Lower lobe of right lung (tissue), 2 donors: ENCODE results near the gene PPP2R2C. TPM values are rescaled to one million over a fixed set of nuclear protein-coding genes. Genes with fewer than 3 reads are reported as not detected.

Experiments used
- ATAC-seq, 2 donors: fragments of 200-7000 bp; cut with Tn5 transposase; one replicate each; pipeline ENCODE4 v1.9.1; 2020 to 2022; ENCODE audit warnings: mild to moderate bottlenecking in 2 of 2, moderate library complexity in 2 of 2
- DNase-seq: peaks from one replicate; pipeline ENCODE4 v3.0.0-alpha.2; 2020
- H3K27ac ChIP-seq: fragments of 200-600 bp; one replicate; pipeline ENCODE4 v1.8.0; 2022
- H3K27me3 ChIP-seq: fragments of 200-600 bp; one replicate; pipeline ENCODE4 v1.8.0; 2022; ENCODE audit warnings: low read depth
- H3K36me3 ChIP-seq: fragments of 200-600 bp; one replicate; pipeline ENCODE4 v1.8.0; 2022; ENCODE audit warnings: mild to moderate bottlenecking
- H3K4me1 ChIP-seq: fragments of 200-600 bp; one replicate; pipeline ENCODE4 v1.8.0; 2022
- H3K4me3 ChIP-seq: fragments of 200-600 bp; one replicate; pipeline ENCODE4 v1.8.0; 2022; ENCODE audit warnings: mild to moderate bottlenecking
- H3K9me3 ChIP-seq: fragments of 200-600 bp; one replicate; pipeline ENCODE4 v1.8.0; 2022
- CTCF ChIP-seq: fragments of 200-600 bp; IDR thresholded peaks from one replicate; pipeline ENCODE4 v1.8.0; 2022; ENCODE audit warnings: antibody characterized with exemption, mild to moderate bottlenecking
- intact Hi-C: fragments of 100-400 bp; cut with DNase I; formaldehyde crosslinking; loops from one replicate; pipeline ENCODE4 v1.11.0; 2022
- total RNA-seq: library from RNA; stranded (reverse); fragmentation: NEBNext Ultra II Directional; extraction: Animal tissue kit (Norgen Biotek cat#: 25700); gene quantifications from one replicate; pipeline ENCODE4 v1.2.1, GENCODE V29; 2021
- donor health status: DM: no; HTN: yes; CAD: no; lungs with severe emphysema.

Gene PPP2R2C
- total RNA-seq, 1 donor from 2014 or later: not detected

GRCh38 chr4:6454112-6454910 is 18.1 kb downstream of the PPP2R2C start:
- intact Hi-C loops: no loop called here
- ATAC-seq: no peak
- Histone ChIP-seq H3K9me3 (no peaks in the 10 kb centered on the region), H3K4me1 (no peaks in the 10 kb centered on the region), H3K36me3 (no peaks in the 10 kb centered on the region), H3K27me3 (peaks cover 13% of the 10 kb centered on the region), H3K4me3 (no peak overlapping the region), H3K27ac (no peak overlapping the region)
- no peak for DNase-seq
- no peak for TF ChIP-seq CTCF

DNA sequence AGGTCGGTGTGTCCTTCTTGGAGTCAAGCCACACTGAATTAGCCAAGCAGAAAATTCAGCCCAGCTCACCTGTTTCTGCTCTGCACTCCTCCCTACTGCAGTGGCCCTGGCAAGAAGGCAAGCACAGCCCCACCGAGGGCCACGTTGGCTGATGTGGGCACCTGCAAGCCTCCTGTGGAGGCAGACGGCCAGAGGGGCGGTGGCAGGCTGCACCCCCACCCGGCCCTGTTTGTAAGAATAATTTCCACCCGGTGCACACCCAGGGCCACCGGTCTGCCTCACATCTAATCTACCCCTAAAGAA is 18.8 kb downstream of the PPP2R2C start:
- no peak overlapping the region for H3K27ac ChIP-seq
- no peaks in the 10 kb centered on the region for H3K36me3 ChIP-seq
- intact Hi-C loops: no loop called here
- peaks cover 10% of the 10 kb centered on the region for H3K27me3 ChIP-seq
- DNase-seq (no peak), ATAC-seq (no peak)
- H3K9me3 ChIP-seq: no peaks in the 10 kb centered on the region
- H3K4me1 ChIP-seq: no peaks in the 10 kb centered on the region
- no peak for TF ChIP-seq CTCF
- H3K4me3 ChIP-seq: no peak overlapping the region

GRCh38 chr4:6452897-6453687 is 19.3 kb downstream of the PPP2R2C start:
- Histone ChIP-seq H3K27ac (no peak overlapping the region), H3K9me3 (no peaks in the 10 kb centered on the region), H3K27me3 (peaks cover 10% of the 10 kb centered on the region), H3K4me3 (no peak overlapping the region), H3K36me3 (no peaks in the 10 kb centered on the region), H3K4me1 (no peaks in the 10 kb centered on the region)
- no peak for ATAC-seq
- no peak for DNase-seq
- TF ChIP-seq CTCF: no peak
- intact Hi-C loops: no loop called here

DNA sequence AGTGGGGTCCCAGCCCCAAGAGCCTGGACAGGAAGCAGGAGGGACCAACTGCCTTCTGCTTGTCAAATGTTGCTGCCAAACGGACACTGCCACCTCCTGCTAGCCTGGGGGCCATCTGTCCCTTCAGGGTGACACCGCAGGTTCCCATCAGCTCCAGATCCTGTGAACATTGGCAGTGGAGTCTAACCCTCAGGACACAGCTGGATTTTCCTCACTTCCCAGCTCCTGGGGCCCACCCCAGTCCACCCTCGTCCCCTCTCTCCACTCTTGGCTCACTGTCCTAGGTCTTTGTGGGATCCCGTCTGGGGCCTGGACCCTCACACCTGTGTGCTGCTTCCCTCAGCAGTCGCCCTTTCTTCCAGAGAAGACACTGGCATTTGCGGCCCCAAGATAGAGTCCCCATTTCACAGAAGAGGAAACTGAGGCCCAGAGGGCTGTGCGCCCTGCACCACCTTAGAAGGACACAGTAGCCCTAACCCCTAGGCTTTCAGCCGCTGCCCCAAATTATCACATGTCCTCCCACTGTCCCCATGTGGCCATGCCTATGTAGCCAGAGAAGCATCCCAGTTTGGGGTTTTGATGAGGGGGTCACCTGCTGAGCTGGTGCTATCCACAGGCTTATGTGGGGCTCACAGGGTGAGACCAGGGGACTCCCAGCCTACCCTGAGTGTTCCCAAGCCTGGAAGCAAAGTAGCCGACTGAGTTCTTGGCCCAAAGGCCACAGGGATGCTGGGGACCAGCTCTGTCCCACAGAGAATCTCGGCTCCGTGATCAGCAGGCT is 20.1 kb downstream of the PPP2R2C start:
- no peak for TF ChIP-seq CTCF
- Histone ChIP-seq H3K27ac (no peak overlapping the region), H3K36me3 (no peaks in the 10 kb centered on the region), H3K4me3 (no peak overlapping the region), H3K9me3 (no peaks in the 10 kb centered on the region), H3K4me1 (no peaks in the 10 kb centered on the region), H3K27me3 (peaks cover 10% of the 10 kb centered on the region)
- intact Hi-C loops: no loop called here
- DNase-seq (no peak), ATAC-seq (no peak)

GRCh38 chr4:6451309-6451708 is 21.1 kb downstream of the PPP2R2C start:
- Histone ChIP-seq H3K27me3 (peaks cover 10% of the 10 kb centered on the region), H3K4me1 (no peaks in the 10 kb centered on the region), H3K36me3 (no peaks in the 10 kb centered on the region), H3K27ac (no peak overlapping the region), H3K4me3 (no peak overlapping the region), H3K9me3 (no peaks in the 10 kb centered on the region)
- DNase-seq (no peak), ATAC-seq (no peak)
- intact Hi-C loops: no loop called here
- TF ChIP-seq CTCF: no peak
